OCI-LY3 (cell line): ENCODE data around the gene CEP104.

Experiments used
- H2AFZ ChIP-seq: fragments of 200-600, 300-600 bp; shearing (Covaris generic); 2 replicates; pipeline ENCODE4 v1.6.0; 2014; ENCODE audit warnings: antibody characterized with exemption, low read depth, low read length
- H3K27ac ChIP-seq: fragments of 200-600, 300-600 bp; sonication (generic); 2 replicates; pipeline ENCODE4 v1.5.1; 2014; ENCODE audit warnings: mild to moderate bottlenecking, low read length, moderate library complexity, mixed read lengths
- H3K27me3 ChIP-seq: fragments of 200-600, 300-600 bp; sonication (generic); 2 replicates; pipeline ENCODE4 v1.6.1; 2014; ENCODE audit warnings: low read depth, low read length, mixed read lengths
- H3K36me3 ChIP-seq: fragments of 200-600, 300-600 bp; sonication (generic); replicated peaks from 2 replicates; pipeline ENCODE3; 2014; ENCODE audit warnings: low read depth, low read length, mixed read lengths
- H3K4me1 ChIP-seq: fragments of 300-600, 200-600 bp; sonication (generic); 2 replicates; pipeline ENCODE4 v1.6.1; 2014; ENCODE audit warnings: low read length, mixed read lengths
- H3K4me2 ChIP-seq: fragments of 200-600, 300-600 bp; sonication (generic); 2 replicates; pipeline ENCODE4 v1.6.1; 2014; ENCODE audit warnings: low read length, mixed read lengths
- H3K4me3 ChIP-seq: fragments of 300-600, 200-600 bp; sonication (generic); 2 replicates; pipeline ENCODE4 v1.5.1; 2014; ENCODE audit warnings: antibody characterized with exemption, mild to moderate bottlenecking, low read length, moderate library complexity
- H3K79me2 ChIP-seq: fragments of 300-600, 200-600 bp; shearing (Covaris generic); 2 replicates; pipeline ENCODE4 v1.6.1; 2014; ENCODE audit warnings: mild to moderate bottlenecking, low read length, mixed read lengths
- H3K9ac ChIP-seq: fragments of 300-600, 200-600 bp; shearing (Covaris generic); 2 replicates; pipeline ENCODE4 v1.6.0; 2014; ENCODE audit warnings: mild to moderate bottlenecking, low read length, moderate library complexity
- H3K9me3 ChIP-seq: fragments of 200-600, 300-600 bp; shearing (Covaris generic); 2 replicates; pipeline ENCODE4 v1.6.1; 2014; ENCODE audit warnings: low read length, mixed read lengths; ENCODE audit not compliant: insufficient read depth
- H4K20me1 ChIP-seq: fragments of 200-600, 300-600 bp; sonication (generic); 2 replicates; pipeline ENCODE4 v1.6.1; 2016; ENCODE audit warnings: low read length, mixed read lengths; ENCODE audit not compliant: insufficient read depth
- CTCF ChIP-seq: fragments of 200-600, 300-600 bp; sonication (generic); IDR thresholded peaks from 2 replicates; pipeline ENCODE4 v1.5.1; 2014; ENCODE audit warnings: antibody characterized with exemption, low read length, low read depth
- EZH2phosphoT487 ChIP-seq: fragments of 200-600 bp; shearing (Covaris generic); IDR thresholded peaks from 2 replicates; pipeline ENCODE4 v1.6.1; 2018; ENCODE audit warnings: antibody characterized with exemption, mixed run types, low read depth

The CEP104 gene

GRCh38 chr1:3871451-3871805, 14.4 kb upstream of the CEP104 start:
- H3K9ac ChIP-seq = no peak overlapping the region
- no peak overlapping the region for H2AFZ ChIP-seq
- H3K4me3 ChIP-seq = no peak overlapping the region
- H4K20me1 ChIP-seq = no peaks in the 10 kb centered on the region
- no peaks in the 10 kb centered on the region for H3K79me2 ChIP-seq
- H3K36me3 ChIP-seq = peaks cover 10% of the 10 kb centered on the region
- H3K27me3 ChIP-seq = no peaks in the 10 kb centered on the region
- no peak overlapping the region for H3K27ac ChIP-seq
- H3K4me2 ChIP-seq = no peak overlapping the region
- H3K4me1 ChIP-seq = no peaks in the 10 kb centered on the region
- no peak for TF ChIP-seq EZH2phosphoT487
- H3K9me3 ChIP-seq = no peaks in the 10 kb centered on the region

GRCh38 chr1:3869751-3870301, 12.8 kb upstream of the CEP104 start:
- Histone ChIP-seq H3K27me3 (no peaks in the 10 kb centered on the region), H3K4me2 (no peak overlapping the region), H4K20me1 (no peaks in the 10 kb centered on the region), H3K9ac (no peak overlapping the region), H3K27ac (no peak overlapping the region), H3K9me3 (no peaks in the 10 kb centered on the region), H3K4me3 (no peak overlapping the region), H3K36me3 (peaks cover 9% of the 10 kb centered on the region), H2AFZ (no peak overlapping the region), H3K79me2 (no peaks in the 10 kb centered on the region), H3K4me1 (no peaks in the 10 kb centered on the region)
- TF ChIP-seq CTCF = no peak
- no peak for TF ChIP-seq EZH2phosphoT487

GRCh38 chr1:3868464-3869006, 11.5 kb upstream of the CEP104 start:
- Histone ChIP-seq H4K20me1 (no peaks in the 10 kb centered on the region), H3K27me3 (no peaks in the 10 kb centered on the region), H3K4me3 (no peak overlapping the region), H3K9ac (no peak overlapping the region), H3K79me2 (no peaks in the 10 kb centered on the region), H3K27ac (no peak overlapping the region), H3K36me3 (peaks cover 3% of the 10 kb centered on the region), H3K4me1 (no peaks in the 10 kb centered on the region), H2AFZ (no peak overlapping the region), H3K9me3 (no peaks in the 10 kb centered on the region), H3K4me2 (no peak overlapping the region)
- TF ChIP-seq CTCF = no peak
- no peak for TF ChIP-seq EZH2phosphoT487

- Histone ChIP-seq H3K79me2 (no peaks in the 10 kb centered on the region), H3K9ac (no peak overlapping the region), H3K4me3 (no peak overlapping the region), H3K27ac (no peak overlapping the region), H3K4me1 (no peaks in the 10 kb centered on the region), H3K4me2 (no peak overlapping the region), H3K9me3 (no peaks in the 10 kb centered on the region), H4K20me1 (no peaks in the 10 kb centered on the region), H2AFZ (no peak overlapping the region), H3K36me3 (peaks cover 3% of the 10 kb centered on the region), H3K27me3 (no peaks in the 10 kb centered on the region)
- TF ChIP-seq EZH2phosphoT487 = no peak
Observed at GRCh38 chr1:3865606-3866160, 8.7 kb upstream of the CEP104 start.

- Histone ChIP-seq H3K4me1 (no peaks in the 10 kb centered on the region), H3K4me3 (no peak overlapping the region), H2AFZ (no peak overlapping the region), H3K79me2 (no peaks in the 10 kb centered on the region), H3K36me3 (peaks cover 3% of the 10 kb centered on the region), H3K4me2 (no peak overlapping the region), H3K27ac (no peak overlapping the region), H3K27me3 (no peaks in the 10 kb centered on the region), H3K9me3 (no peaks in the 10 kb centered on the region), H3K9ac (no peak overlapping the region), H4K20me1 (no peaks in the 10 kb centered on the region)
- TF ChIP-seq EZH2phosphoT487 (no peak), CTCF (no peak)
Observed at GRCh38 chr1:3864884-3865283, 7.9 kb upstream of the CEP104 start.
